HG03460 (cell line): Measurements from ENCODE around the gene CMIP.

ENCODE experiments used
- ATAC-seq: cut with Tn5 transposase; IDR thresholded peaks from one replicate; pipeline ENCODE4 v1.9.1; 2021; ENCODE audit not compliant: unreplicated experiment

Gene CMIP

GRCh38 chr16:81527477-81528178 lies 83.0 kb downstream of the CMIP start:
- no peak for ATAC-seq

GRCh38 chr16:81528256-81528655 lies 83.6 kb downstream of the CMIP start:
- ATAC-seq = no peak

GRCh38 chr16:81530296-81530721 lies 85.7 kb downstream of the CMIP start:
- ATAC-seq = no peak

- no peak for ATAC-seq
Observed at GRCh38 chr16:81530814-81531213, 86.2 kb downstream of the CMIP start.

GRCh38 chr16:81531419-81531821 lies 86.8 kb downstream of the CMIP start:
- no peak for ATAC-seq

DNA sequence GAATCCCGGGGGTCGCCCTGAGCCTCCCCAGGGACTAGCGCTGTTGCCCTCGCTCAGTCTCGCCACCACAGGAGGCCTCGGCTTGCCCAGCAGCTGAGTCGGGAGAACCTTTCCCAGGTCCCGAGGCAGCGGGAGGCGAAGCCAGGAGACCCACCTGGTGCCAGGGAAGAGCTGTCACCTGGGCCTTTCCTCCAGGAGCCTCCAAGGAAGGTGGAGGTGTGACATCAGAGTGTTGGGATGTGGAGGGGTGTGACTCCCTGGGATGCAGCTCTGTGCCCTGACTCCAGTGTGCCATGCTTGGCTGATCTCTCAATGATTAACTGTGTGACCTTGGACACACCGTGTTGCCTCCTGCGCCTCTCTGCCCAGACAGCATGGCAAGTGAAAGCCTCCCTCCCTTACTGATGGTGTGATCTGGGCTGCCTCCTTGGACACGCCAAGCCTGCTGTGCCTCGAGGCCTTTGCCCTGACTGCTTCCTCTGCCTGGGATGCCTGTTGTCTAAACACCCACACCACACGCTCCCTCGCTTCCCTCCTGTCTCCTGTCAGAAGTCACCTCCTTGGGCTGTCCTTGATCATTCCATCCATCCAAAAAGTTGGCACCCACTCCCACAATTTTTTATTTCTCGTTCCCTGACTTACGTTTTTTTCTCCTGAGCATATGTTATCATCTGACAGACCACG lies 88.0 kb downstream of the CMIP start:
- no peak for ATAC-seq

DNA sequence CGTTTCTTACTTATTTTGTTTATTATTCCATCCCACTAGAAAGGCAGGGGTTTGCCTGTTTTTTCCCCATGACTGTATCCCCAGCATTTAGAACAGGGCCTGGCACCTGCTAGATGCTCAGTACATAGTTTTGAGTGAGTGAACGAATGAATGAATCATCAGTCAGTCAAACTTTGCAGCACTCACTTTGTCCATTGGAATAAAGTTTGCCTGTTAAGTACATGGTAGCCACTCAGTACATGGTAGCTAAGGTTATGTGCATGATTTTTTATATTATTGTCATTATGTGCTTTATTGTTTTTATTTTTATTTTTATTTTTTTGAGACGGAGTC lies 88.5 kb downstream of the CMIP start:
- no peak for ATAC-seq

- ATAC-seq = no peak
Observed at GRCh38 chr16:81535679-81536360, 91.2 kb downstream of the CMIP start.

GRCh38 chr16:81536648-81537047 lies 92.0 kb downstream of the CMIP start:
- no peak for ATAC-seq

- ATAC-seq = no peak
Observed at GRCh38 chr16:81537721-81538561, 93.3 kb downstream of the CMIP start.

- ATAC-seq = no peak
Observed at GRCh38 chr16:81539009-81539758, 94.6 kb downstream of the CMIP start.

DNA sequence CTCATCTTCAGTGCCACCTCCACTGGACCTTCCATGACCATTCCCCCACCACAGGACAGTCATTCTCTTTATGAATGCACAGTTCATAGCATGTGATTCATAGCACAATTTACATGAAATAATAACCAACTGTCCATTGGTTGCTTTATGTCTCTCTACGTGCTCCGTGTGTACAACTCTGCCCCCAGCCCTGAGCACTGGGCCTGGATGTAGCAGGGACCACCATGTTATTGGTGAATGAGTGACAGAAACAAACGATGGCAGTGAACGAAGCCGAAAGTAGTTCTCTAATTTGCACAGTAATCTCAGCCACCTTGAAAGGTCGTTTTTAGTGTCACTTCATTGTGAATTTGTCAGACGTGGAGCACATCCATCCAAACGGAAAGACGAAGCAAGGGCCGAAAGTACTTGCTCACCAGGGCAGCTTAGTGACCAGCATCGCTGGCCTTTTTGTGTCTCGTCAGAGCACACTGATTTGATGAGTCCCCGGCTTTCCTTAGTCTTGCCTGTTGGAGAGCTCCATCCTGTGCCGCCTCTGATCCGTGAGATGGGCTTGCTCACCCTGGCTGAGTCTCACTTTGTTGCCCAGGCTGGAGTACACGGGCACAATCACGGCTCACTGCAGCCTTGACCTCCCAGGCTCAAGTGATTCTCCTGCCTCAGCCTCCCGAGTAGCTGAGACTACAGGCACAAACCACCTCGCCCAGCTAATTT lies 95.3 kb downstream of the CMIP start:
- ATAC-seq = no peak

GRCh38 chr16:81541314-81541713 lies 96.7 kb downstream of the CMIP start:
- no peak for ATAC-seq

GRCh38 chr16:81542609-81543570 lies 98.3 kb downstream of the CMIP start:
- ATAC-seq = no peak

- ATAC-seq = no peak
Observed at GRCh38 chr16:81543571-81543970, 99.0 kb downstream of the CMIP start.

DNA sequence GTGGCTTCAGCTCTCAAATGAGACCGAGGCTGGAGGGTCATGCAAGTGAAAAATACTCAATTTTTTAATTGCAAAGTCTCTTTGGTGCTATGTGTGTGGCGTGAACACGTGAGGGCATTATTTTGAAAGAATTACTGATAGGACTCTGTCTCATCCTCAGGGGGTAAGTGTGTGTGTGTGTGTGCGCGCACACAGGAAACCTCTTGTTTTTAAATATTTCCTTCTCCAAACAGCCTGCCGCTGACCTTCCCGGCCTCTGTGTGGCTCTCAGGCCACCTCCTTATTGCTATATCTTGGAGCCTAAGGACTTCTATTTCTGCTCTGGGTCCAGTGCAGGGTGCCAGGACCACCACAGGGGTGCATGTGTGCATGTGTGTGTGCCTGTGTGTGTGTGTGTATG lies 99.7 kb downstream of the CMIP start:
- no peak for ATAC-seq

- peak; percentile 67 for ATAC-seq
Observed at GRCh38 chr16:81544700-81545271, 100.2 kb downstream of the CMIP start.

- no peak for ATAC-seq
Observed at GRCh38 chr16:81545470-81546250, 101.1 kb downstream of the CMIP start.
